SH-SY5Y (cell line): Measurements from ENCODE around the gene CACNA2D2.

ENCODE experiments used
- GATA2 ChIP-seq: IDR thresholded peaks from 2 replicates; pipeline ENCODE4 v1.6.1; 2011; ENCODE audit warnings: mild to moderate bottlenecking, low read depth, low read length
- GATA3 ChIP-seq: IDR thresholded peaks from 2 replicates; pipeline ENCODE4 v1.6.1; 2011; ENCODE audit warnings: low read depth, mild to moderate bottlenecking, low read length, moderate library complexity

DNA sequence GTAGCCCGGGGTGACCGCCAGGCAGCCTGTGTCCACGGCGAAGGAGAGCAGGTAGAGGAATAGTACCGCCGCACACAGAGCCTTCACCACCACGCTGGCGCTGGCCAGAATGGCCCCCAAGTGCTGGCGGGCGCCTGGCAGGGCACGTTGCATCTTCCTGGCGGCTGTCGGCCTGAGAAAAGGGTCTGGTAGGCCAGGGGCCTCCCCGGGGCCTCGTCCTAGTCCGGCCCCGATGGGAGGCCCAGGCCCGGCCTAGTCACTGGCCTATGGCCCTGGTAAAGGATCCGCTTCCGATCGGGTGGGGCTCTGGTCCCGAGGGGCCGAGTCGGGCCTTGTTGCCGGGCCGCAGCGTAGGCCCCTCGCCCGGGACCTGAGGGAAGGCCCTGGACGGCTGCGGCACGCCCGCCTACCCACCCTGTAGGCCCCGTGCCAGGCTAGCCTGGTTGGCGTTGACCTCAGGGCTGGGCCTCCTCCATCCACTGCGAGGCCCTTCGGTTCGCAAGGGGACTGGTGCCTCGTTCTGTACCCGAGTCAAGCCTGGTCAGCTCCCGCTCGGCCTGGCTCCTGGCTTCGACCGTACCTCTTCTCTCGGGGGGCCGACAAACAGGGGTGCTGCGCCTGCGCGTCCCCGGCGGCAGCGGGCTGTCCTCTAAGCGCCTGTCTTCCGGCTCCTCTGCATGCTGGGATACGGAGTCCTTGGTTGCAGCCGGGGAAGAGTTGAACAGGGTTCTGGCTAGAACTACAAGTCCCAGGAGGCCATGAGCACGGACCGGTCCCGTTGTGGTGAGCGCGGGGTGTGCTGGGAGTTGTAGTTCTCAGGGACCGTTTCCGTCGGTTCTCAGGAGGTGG is 144.3 kb downstream of the CACNA2D2 start, which contains the start of gene TMEM115:
- TF ChIP-seq GATA2 (no peak), GATA3 (no peak)
